ENCODE results near the gene SLA2. TPM values are rescaled to one million over a fixed set of nuclear protein-coding genes. Genes with fewer than 3 reads are reported as not detected.
"Not testable (repeated sequence)": the region's sequence is repeated elsewhere in the genome, so short reads cannot be mapped to it uniquely, and the experiment has no call there.

SLA2 gene
- polyA plus RNA-seq, 3 donors: 0.40 to 0.63 (median 0.52) TPM

GRCh38 chr20:36579996-36580545 lies 65.9 kb downstream of the SLA2 start:
- no peak for DNase-seq

- DNase-seq: no peak
Measured at GRCh38 chr20:36578356-36579041, 67.5 kb downstream of the SLA2 start.

GRCh38 chr20:36576081-36576445 lies 69.9 kb downstream of the SLA2 start:
- DNase-seq: no peak

- DNase-seq: peak; percentile 88
Measured at GRCh38 chr20:36574366-36575135, 71.4 kb downstream of the SLA2 start.

- DNase-seq: no peak
Measured at GRCh38 chr20:36573798-36574365, 72.1 kb downstream of the SLA2 start.

- peak; percentile 95 for DNase-seq
Measured at GRCh38 chr20:36573103-36573797, 72.7 kb downstream of the SLA2 start, which contains the start of gene TGIF2. Gene TGIF2, plus strand, starts transcription at chr20:36573597. Its CDS starts 5,178 bp downstream, at chr20:36578775.

GRCh38 chr20:36572701-36573102 lies 73.3 kb downstream of the SLA2 start:
- no peak for DNase-seq

- peak; percentile 67 for DNase-seq
Measured at GRCh38 chr20:36571564-36572504, 74.2 kb downstream of the SLA2 start.

- DNase-seq: no peak
Measured at GRCh38 chr20:36569847-36570429, 76.1 kb downstream of the SLA2 start.

GRCh38 chr20:36565520-36565919 lies 80.5 kb downstream of the SLA2 start:
- DNase-seq: no peak

GRCh38 chr20:36564726-36565121 lies 81.3 kb downstream of the SLA2 start:
- DNase-seq: not testable (repeated sequence)

- not testable (repeated sequence) for DNase-seq
Measured at GRCh38 chr20:36564078-36564725, 81.8 kb downstream of the SLA2 start.

GRCh38 chr20:36563374-36563773 lies 82.6 kb downstream of the SLA2 start:
- no peak for DNase-seq

GRCh38 chr20:36562724-36563123 lies 83.3 kb downstream of the SLA2 start:
- no peak for DNase-seq

Other genes starting within 250 kb of the SLA2 start
- 100 to 1,000 TPM; 210 to 251 (median 219) TPM for gene MYL9, start 104.7 kb downstream of the SLA2 start, polyA plus RNA-seq (ENCODE audit: insufficient read length in 3 of 3)
- gene TGIF2, start 72.6 kb downstream of the SLA2 start, polyA plus RNA-seq (ENCODE audit: insufficient read length in 3 of 3): 10 to 100 TPM; 56.4 to 65.0 (median 57.0) TPM
- 10 to 100 TPM; 59.8 to 77.0 (median 62.9) TPM for gene RAB5IF, start 40.4 kb downstream of the SLA2 start, polyA plus RNA-seq (ENCODE audit: insufficient read length in 3 of 3)
- gene NDRG3, start 99.9 kb upstream of the SLA2 start, polyA plus RNA-seq (ENCODE audit: insufficient read length in 3 of 3): 10 to 100 TPM; 27.8 to 31.6 (median 28.0) TPM
- gene DSN1, start 127.6 kb upstream of the SLA2 start, polyA plus RNA-seq (ENCODE audit: insufficient read length in 3 of 3): 10 to 100 TPM; 16.8 to 22.4 (median 20.5) TPM
- 1 to 10 TPM; 2.7 to 3.5 (median 3.4) TPM for gene TLDC2, start 229.9 kb upstream of the SLA2 start, polyA plus RNA-seq (ENCODE audit: insufficient read length in 3 of 3)